ENCODE measurements around the gene TOX2.

TOX2 gene

DNA sequence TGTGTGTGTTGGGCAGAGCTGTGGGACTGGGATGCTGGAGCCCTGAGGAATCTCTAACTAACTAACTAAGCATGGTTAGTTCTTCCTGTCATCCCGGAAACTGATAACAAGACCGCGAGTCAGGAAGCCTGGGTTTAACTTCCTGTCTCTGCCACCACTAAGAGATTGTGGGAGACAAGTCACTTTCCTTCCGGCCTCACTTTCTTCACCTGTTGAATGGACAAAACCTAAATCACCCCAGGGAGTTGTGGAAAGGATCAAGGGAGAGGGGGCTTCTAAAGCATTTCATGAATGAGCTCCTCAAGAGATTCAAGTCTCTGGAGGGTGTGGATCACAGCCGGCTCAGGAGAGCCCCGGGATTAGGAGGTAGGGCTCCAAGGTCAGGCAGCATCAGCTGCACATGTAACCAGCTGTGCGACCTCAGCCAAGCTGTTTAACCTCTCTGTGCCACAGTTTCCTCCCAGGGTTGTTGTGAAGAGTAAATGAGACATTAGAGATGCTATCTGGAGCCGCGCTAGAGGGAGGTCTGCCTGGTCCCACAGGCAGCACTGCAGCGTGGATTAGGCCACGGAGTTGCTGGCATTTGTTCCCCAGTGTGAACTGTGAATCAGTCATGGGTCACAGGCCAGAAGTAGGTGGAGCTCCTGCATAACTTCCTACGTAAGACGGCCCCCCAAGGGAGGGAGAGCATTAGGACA lies 105.1 kb downstream of the TOX2 start:
- no peak for DNase-seq (ENCODE audit: low read depth)

DNA sequence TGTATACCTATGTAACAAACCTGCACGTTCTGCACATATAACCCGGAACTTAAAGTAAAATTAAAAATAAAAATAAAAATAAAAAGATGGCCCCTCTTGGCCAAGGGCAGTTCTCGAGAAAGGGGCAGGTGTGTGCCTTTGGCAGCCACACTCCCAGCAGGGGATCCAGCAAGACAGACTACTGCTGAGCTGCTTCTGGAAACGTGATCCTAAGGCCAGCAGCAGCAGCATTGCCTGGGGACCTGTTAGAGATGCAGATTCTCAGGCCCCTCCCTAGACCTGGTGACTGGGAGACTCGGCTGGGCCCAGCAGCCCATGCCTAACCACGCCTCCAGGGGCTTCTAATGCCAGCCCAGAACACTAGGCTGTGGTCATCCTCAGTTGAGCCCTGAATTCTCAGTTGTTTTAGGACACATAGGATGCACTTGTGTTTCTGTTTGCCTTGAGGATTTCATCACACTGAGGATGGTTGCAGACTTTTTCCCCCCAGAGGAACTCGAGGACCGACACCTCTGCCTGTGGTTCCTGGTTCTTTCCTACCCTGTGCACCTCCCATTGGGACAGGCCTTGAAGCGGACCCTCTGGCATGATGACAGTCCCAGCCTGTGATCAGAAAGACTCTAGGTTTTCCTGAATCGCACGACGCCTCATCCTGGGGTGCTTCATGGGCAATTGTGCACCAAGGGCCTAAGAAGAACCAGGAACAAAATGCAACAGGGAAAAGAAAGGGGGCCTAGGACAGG lies 105.9 kb downstream of the TOX2 start:
- no peak for DNase-seq (ENCODE audit: low read depth)

DNA sequence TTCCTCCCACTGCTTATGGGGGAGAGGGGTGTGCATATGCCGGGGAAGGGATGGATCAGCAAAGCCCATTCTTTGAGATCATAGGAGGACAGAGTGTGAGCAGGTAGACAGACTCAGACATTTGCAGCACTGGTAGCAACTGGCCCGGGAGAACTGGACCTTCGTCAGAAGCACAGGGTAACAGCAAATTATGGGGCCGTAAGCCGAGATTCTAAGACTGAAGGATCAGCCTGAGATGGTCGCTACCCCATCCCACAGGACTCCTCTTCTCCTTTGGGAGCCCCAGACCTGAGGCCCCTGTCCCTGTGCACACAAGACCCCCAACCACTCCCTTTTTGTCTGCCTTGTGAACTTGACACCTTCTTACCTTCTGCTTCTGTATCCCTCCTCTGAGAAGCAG lies 106.5 kb downstream of the TOX2 start:
- no peak for DNase-seq (ENCODE audit: low read depth)

DNA sequence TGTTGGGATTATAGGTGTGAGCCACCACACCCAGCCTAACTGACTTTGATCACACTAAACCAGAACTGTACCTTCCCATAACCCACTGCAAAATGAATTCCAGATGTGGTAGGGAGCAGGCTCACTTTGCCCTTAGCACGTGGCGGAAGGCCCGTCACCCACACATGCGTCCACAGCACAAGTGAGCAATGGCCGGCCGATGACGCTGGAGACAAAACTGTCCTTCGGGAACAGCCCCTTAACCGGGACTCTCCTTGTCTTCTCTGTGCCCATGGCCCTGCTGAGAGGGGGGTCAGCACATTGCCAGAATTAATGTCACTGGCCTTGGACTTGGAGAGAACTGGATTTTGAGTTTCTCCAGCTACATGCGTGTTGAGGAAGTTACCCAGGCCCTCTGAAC lies 107.2 kb downstream of the TOX2 start:
- DNase-seq (ENCODE audit: low read depth) = no peak

DNA sequence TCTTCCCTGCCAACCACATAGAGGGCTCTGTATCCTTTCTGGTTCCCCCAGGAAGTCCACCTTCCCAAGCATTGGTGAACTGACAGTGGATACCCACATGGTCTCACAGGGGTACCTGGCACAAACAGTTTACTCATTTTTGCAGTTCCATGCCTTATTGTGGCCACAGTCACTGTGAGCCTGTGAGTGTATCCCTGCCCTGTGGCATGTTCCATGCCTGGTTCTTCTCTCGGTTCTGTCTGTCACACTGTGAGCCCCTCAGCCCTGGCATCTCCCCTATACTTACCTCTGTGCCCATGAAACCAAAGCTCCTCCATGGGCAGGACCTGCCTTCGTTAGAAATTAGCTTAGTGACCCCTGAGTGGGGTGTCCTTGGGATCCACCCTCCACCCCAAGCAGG lies 107.8 kb downstream of the TOX2 start:
- no peak for DNase-seq (ENCODE audit: low read depth)

DNA sequence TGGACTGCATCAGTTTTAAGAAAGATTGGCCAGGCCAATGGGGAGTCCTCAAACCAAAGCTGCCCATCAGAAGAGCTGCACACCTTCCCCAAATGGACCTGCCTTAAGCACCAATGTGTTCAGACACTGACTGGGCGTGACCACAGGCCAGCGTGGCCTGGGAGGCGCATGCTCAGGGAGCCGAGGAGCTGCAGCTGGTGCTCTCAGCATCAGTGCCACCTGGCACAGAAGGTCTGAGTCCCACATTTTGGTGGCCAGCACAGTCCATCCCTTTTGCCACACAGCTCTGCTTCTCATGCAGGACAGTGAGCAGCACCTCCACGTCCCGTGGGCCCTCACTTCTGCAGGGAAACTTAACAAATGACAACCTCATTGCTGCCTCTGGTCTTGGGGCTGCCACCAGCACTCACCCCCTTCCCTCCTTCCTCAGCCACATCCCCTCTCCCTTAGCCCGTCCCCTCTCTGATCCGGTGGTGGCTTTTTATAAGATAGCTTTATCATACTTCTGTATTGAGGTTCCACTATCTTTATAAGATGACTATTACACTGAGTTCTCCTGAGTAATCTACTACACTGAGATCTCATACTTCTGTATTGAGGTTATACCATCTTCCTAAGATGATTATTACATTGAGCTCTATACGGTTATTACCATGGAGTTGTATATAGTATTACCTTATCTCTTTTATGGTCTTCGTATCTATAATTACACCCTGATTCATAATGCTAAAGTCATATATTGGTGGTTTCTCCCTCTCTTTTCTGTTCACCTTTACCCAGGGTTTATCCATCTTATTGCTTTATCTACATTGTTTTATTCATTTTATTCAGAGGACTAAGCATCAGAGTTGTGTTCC lies 109.1 kb downstream of the TOX2 start:
- DNase-seq (ENCODE audit: low read depth) = no peak

DNA sequence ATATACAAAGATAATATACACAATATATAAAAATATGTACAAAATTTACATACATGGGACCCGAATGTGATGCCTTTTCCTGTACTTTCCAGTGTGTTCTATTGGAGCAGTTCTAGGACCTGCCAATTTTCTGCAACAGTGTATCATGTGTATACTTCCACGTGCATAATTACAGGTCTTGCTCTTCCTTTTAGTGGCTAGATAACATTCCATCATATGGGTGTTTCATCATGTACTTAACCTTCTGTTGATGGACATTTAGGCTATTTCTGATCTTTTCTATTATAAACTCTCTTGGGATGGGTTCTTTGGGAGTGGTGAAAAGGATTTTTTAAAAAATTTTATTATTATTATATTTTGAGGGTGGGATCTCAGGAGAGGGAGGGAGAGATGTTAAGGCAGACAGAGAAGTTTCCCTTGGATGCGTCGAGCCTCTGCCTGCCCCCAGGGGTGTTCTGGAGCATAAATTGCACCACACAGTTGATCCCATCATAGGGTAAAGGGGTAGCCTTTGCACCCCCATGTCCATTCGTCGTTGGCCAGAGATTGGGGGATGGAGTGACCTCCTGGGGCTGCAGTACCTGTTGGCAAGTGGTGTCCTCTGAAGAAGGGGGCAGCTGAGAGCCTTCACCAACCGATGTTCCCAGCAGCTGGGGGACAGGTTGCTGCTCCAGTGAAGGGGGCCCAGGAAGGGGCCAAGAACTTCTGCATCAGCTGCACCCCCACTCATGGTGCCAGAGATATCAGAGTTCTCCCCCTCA lies 110.3 kb downstream of the TOX2 start:
- DNase-seq (ENCODE audit: low read depth) = no peak

DNA sequence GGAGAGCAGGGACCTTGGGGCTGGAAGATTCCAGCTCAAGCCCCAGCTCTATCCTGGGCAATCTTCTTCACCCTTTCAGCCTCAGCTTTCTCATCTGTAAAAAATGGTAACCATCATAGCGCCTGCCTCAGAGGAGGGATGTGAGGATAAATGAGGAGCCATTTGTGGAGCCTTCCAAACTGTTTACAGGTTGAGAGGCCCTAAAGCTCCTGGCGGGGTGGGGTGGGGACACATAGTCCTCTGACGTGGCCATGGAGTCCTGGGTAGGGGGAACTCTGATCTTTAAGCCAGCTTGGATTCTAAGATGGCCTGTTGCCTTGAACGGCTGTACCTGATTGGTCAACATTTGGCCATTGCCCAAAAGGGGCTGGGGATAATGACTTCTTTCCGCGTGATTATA lies 111.1 kb downstream of the TOX2 start:
- no peak for DNase-seq (ENCODE audit: low read depth)

DNA sequence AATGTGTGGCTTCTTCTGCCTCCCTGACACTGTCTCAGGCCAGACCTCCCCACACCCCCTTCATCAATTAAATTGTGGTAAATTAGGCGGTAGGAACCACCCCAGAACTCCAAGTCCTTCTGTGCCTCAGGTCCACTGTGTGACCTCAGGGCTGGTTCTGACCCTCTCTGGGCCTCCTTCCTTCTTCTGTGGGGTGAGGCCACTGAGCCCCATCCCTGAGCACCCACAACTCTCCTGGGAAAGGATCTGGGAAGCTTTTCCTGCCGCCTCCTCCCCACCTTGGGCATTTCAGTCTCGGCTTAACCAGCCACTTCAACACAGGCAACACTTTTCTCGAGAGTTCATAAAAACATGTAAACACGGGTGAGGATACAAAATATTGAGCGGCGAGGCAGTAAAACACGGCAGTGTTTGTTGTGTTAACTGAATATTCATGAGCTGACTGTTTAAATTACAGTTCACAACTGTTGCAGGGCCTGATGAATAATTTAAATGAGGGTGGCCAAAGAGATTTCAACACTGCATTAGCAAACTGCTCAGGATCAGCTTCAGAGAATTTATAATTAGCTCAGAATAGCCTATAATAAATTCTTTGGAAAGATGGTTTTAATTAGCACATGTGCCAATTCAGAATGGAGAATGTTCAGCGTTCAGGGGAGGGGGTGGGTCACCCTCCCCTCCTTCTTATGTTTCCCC lies 112.1 kb downstream of the TOX2 start:
- no peak for DNase-seq (ENCODE audit: low read depth)

DNA sequence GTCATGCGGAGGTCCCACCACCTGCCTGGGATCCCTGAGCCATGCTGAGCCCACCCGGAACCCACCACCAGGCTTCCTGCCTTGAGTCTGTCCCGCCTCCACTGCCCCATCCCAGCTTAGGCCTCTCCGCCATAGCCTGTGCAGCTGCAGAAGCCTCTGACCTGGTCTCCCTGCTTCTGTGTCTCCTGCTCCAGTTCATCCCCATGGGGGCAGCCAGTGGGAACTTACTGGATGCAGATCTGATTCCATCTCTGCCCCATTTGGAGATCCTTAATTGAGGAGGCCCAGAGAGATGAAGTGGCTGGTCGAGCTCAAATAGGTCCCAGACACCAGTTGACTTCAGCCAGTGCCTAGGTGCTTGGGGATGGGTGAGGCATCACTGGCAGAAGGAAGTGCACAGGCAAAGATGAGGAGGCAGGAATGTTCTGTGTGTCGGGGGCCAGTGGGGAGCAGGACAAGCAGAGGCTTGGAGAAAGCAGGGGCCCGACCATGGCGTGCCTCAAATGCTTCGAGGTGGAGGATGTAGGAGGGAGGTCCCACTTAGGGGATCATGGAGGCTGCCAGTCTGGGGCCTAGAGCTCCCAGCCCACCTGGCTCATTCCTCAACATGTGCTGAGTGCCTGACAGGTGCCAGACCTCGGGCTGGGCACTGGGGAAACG lies 112.8 kb downstream of the TOX2 start:
- no peak for DNase-seq (ENCODE audit: low read depth)

DNA sequence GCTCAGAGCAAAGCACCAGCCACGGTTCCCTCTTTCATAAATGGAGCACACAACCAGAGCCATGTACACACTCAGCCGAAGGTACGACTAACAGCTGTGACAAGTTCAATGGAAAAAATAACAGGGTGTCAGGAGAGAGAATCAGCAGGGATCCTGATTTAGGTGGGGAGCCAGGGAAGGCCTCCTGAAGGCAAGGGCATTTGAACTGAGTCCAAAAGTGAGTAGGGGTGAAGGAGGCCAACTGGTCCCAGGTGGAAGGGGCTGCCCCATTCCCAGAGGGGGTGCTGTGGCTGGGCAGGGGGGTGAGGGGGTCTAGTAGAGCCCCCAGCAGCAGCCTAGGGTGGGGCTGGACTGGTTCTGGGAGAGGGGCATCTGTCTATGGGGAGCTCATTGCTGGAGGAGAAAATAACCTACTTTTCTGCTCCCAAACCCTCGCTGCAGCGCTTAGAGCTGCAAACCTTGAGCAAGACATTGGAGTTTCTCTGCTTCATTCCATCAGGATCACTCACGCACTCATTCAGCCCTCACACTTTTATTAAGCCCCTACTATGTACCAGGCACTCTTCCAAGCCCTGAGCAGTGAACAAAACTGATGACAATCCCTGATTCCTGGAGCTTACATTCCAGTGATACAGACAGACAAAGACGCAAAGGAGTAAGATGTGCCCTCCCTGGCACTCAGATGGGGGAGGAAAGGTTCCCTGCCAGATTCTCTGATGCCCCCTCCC lies 113.5 kb downstream of the TOX2 start:
- DNase-seq (ENCODE audit: low read depth) = no peak

DNA sequence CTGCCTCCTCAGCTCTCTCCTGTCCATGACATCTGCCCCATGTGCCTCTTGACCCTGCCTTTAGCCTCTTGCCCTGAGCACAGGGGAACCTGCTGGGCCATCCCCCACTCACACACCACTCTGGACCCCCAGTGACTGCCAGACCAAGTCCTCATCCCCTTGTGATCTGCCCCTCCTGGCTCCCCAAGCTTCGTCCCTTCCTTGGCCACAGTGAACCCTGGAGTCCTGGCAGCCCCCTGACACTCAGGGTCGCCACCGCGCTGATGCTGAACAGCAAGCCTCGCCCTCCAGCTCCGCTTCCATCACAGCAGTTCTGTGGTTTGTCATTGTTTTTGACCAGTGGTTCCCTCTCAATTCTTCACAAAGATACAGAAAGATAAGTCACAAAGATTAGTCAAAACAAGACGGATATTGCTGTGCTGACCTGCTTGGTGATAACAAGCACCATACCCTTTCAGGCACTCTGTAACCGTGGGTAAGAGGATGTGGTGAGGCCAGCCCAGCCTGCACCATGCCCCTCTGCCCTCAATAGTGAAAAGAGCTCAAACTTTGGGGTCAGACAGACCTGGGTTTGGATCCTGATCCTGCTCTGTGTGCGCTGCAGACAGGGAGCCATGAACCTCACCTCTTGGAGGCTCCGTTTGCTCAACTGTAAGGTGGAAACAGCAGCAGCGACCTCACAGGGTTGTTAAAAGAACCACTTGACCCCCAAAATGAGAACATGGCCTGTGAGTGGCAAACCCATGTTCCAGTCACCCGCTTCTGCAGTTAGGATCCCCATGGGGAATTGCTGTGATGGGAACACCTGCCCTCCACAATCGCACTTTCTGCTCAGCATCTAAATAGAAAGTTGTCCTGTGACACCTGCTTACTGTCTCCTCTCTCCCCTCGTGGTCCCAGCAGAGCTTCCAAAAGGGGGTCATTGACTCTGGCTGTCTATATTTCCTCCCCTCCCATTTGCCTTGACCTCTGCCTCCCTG lies 114.5 kb downstream of the TOX2 start:
- DNase-seq (ENCODE audit: low read depth) = no peak

DNA sequence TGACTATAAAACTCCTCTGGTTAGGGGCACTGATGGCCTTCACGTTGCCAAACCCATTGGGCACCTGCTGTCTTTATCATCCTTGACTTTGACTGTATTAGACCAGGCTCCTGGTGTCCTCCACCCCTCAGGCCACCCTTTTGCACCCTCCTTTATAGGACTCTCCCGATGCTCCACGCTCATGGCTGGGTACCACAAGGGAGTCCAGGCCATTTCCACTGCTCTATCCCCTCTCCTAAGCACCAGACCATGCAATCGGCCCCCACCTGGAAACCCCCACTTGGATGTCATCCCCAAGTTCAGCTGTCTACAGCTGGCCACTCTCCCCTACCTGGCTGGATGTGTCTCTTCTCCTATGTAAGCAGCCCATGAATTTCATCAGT lies 115.2 kb downstream of the TOX2 start:
- DNase-seq (ENCODE audit: low read depth) = no peak

DNA sequence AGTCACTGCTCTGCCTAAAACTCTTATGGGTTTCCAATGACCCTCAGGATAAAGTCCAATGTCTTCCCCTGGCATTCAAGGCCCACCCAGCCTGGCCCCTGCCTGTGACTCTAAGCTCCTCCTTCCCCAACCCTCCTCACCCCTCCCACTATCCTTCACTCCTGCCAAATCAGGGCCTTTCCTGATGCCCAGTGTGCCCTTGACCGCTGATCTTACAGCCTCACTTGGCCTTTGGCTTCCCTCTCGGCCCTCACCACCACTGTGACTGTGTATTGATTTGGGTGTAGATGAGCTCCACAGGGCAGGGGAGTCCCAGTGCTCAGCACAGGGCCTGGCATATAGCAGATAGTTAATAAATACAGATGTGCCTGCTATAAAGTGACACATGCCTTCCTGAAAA lies 115.7 kb downstream of the TOX2 start:
- no peak for DNase-seq (ENCODE audit: low read depth)

DNA sequence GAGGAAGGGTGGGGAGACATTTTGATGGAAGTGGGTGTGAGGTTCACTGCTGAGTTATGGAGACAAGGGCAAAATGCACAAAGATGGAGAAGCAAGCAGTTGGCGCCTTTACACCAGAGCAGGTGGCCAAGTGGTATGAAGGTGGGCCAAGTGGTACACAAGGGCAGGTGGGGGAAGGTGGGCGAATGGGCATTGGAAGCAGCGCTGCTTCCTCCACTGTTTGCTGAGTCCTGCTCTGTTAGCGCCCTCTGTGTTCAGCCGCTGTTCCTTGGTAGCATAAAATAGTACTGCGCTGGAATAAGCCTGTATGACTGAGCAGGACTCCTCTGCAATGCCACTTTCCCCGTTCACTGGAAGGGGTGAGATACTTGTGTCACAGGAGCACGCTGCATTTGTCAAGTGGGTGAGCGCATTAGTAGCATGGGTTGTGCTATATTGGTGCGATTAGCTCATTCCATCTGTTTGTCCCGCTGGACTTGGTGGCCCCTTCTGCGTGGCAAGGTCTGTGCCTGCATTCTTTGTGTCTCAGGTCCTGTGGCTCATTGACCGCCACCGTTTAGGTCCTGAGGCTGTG lies 116.4 kb downstream of the TOX2 start:
- no peak for DNase-seq (ENCODE audit: low read depth)

DNA sequence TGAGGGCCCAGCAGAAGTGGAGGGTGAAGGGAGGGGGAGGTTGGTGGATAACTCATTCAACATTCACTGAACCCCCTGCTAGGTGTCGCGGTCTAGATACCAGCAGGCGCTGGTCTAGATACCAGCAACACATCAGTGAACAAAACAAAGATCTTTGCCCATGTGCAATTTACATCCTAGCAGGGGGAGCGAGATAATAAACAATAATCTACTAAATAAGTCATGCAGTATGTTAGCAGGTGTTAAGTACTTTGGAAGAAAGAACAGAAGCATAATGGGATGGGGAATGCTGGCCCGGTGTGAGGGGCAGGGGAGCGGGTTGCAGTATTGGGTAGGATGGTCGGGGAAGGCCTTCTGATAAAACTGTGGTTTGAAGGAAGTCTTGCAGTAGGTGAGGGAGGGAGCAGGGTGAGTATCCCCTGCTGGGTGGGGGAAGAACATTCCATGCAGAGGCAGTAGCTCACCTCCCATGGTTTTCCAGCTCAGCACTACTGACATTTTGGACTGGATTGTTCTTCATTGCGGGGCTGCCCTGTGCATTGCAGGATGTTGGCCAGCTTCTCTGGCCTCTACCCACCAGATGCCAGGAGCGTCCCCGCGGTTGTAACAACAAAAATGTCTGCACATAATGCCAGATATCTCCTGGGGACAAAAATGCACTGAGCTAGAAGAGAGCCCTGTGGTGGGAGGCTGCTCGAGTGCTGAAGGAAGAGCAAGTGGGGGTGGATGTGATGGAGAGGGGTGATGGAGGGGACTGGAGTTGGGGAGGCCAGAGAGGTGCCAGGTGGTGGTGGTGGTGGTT lies 117.3 kb downstream of the TOX2 start:
- no peak for DNase-seq (ENCODE audit: low read depth)

DNA sequence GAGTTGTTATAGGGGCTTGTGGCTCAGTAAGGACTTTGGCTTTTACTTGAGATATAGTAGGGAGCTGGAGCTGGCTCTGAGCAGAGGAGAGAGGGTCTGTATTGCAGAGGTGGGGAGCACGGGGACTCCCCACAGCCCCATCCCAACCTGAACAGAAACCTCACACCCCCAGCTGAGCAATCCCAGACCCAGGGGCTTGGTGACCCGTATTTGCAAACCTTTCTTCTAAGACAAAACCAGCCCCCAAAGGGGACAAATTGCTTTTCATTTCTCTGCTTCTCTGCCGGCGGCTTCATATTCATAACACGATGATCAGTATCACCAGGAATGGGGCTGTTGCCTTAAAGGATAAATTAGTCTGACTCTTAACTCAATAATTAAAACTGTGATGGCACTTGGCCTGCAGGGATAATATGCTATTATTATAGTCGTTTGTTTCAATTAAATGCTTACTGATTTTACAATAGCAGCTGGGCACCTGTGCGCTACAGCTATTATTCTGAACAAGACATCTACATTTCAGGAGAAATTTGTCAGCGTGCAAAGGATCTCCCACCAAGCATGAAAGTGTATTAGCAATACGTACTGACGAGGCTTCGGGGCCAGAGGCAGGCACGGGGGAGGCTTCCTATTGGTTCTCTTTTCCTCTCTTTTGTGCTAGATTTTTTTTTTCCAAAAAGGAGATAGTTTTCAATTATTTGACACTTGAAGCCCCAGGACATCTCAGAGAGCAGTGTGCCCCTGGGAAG lies 118.1 kb downstream of the TOX2 start:
- no peak for DNase-seq (ENCODE audit: low read depth)
